HepG2 (cell line): ENCODE measurements around the gene IER2. TPM values are rescaled to one million over a fixed set of nuclear protein-coding genes. Genes with fewer than 3 reads are reported as not detected.

ENCODE experiments used
- AHDC1 ChIP-seq: sonication (generic); formaldehyde crosslinking; IDR thresholded peaks from 2 replicates; pipeline ENCODE4 v1.5.1; 2020; ENCODE audit warnings: mild to moderate bottlenecking, missing genetic modification reagents, borderline replicate concordance
- BRD4 ChIP-seq: sonication (generic); formaldehyde crosslinking; IDR thresholded peaks from 2 replicates; pipeline ENCODE4 v1.4.0; 2020; ENCODE audit warnings: missing genetic modification reagents
- CCAR2 ChIP-seq: fragments of 200-400 bp; formaldehyde crosslinking; optimal IDR thresholded peaks from 2 replicates; pipeline ENCODE3; 2018; ENCODE audit warnings: low read depth, mild to moderate bottlenecking, low read length, moderate library complexity
- CENPT ChIP-seq: sonication (generic); formaldehyde crosslinking; IDR thresholded peaks from 2 replicates; pipeline ENCODE4 v1.8.0; 2022; ENCODE audit warnings: low read depth, mild to moderate bottlenecking, moderate library complexity, missing genetic modification reagents
- CHD2 ChIP-seq: IDR thresholded peaks from 2 replicates; pipeline ENCODE4 v1.6.1; 2011; ENCODE audit warnings: low read depth, low read length, improper control_type of control experiment
- CREBL2 ChIP-seq: sonication (generic); formaldehyde crosslinking; IDR thresholded peaks from 2 replicates; pipeline ENCODE4 v1.8.1; 2023; ENCODE audit warnings: missing genetic modification reagents, mild to moderate bottlenecking, borderline replicate concordance
- GATAD1 ChIP-seq: IDR thresholded peaks from 2 replicates; pipeline ENCODE4 v1.6.1; 2016; ENCODE audit warnings: missing genetic modification reagents, missing compliant biosample characterization
- GPBP1L1 ChIP-seq: sonication (generic); formaldehyde crosslinking; IDR thresholded peaks from 2 replicates; pipeline ENCODE4 v1.5.0; 2020; ENCODE audit warnings: mild to moderate bottlenecking, missing genetic modification reagents
- HCFC1 ChIP-seq: fragments of 150-350 bp; IDR thresholded peaks from 2 replicates; pipeline ENCODE4 v1.6.1; 2014; ENCODE audit warnings: low read depth, low read length
- MXD4 ChIP-seq: IDR thresholded peaks from 2 replicates; pipeline ENCODE4 v1.6.1; 2016; ENCODE audit warnings: mild to moderate bottlenecking, missing biosample characterization, missing genetic modification reagents
- NAIF1 ChIP-seq: sonication (generic); formaldehyde crosslinking; IDR thresholded peaks from 2 replicates; pipeline ENCODE4 v1.5.0; 2020; ENCODE audit warnings: mild to moderate bottlenecking, missing genetic modification reagents, borderline replicate concordance
- RELA ChIP-seq: sonication (generic); formaldehyde crosslinking; IDR thresholded peaks from 2 replicates; pipeline ENCODE4 v1.4.0; 2020; ENCODE audit warnings: missing genetic modification reagents
- ZBTB1 ChIP-seq: sonication (generic); formaldehyde crosslinking; IDR thresholded peaks from 2 replicates; pipeline ENCODE4 v1.4.0; 2020; ENCODE audit warnings: missing genetic modification reagents, borderline replicate concordance
- ZNF101 ChIP-seq: sonication (generic); formaldehyde crosslinking; IDR thresholded peaks from 2 replicates; pipeline ENCODE4 v1.4.0; 2020; ENCODE audit warnings: mild to moderate bottlenecking, low read depth, missing genetic modification reagents, borderline replicate concordance
- ZNF160 ChIP-seq: sonication (generic); formaldehyde crosslinking; IDR thresholded peaks from 2 replicates; pipeline ENCODE4 v1.8.0; 2022; ENCODE audit warnings: mild to moderate bottlenecking, inconsistent platforms, missing genetic modification reagents
- ZNF251 ChIP-seq: sonication (generic); formaldehyde crosslinking; IDR thresholded peaks from 2 replicates; pipeline ENCODE4 v1.9.0; 2021; ENCODE audit warnings: mild to moderate bottlenecking, missing genetic modification reagents
- ZNF687 ChIP-seq: sonication (generic); formaldehyde crosslinking; IDR thresholded peaks from 2 replicates; pipeline ENCODE4 v1.5.1; 2020; ENCODE audit warnings: mild to moderate bottlenecking, missing genetic modification reagents, moderate library complexity
- ZNF782 ChIP-seq: sonication (generic); formaldehyde crosslinking; IDR thresholded peaks from 2 replicates; pipeline ENCODE4 v1.4.0; 2020; ENCODE audit warnings: missing genetic modification reagents, mild to moderate bottlenecking, borderline replicate concordance
- ZSCAN31 ChIP-seq: sonication (generic); formaldehyde crosslinking; IDR thresholded peaks from 2 replicates; pipeline ENCODE4 v1.5.0; 2020; ENCODE audit warnings: low read depth, mild to moderate bottlenecking, missing genetic modification reagents
- polyA plus RNA-seq, 8 experiments: library from polyadenylated mRNA; depleted of rRNA in 3 of 8; stranded (reverse) in 7 of 8; unstranded in 1 of 8; fragments of >200 nt; fragmentation: Illumina TruSeq in 4 of 8; extraction: Trizol in 4 of 8; gene quantifications; 2 replicates each; pipeline versions ENCODE4 v1.2.1 to v1.2.3, GENCODE V29; 2011 to 2016; ENCODE audit warnings: low read depth in 4 of 8, missing spikeins in 1 of 8, mixed read lengths in 1 of 8; ENCODE audit not compliant: insufficient read depth in 1 of 8
- total RNA-seq, 5 experiments: library from RNA; depleted of rRNA; stranded (reverse); fragments of >200 nt; fragmentation: Illumina TruSeq; extraction: Trizol; gene quantifications; 2 replicates each; pipeline ENCODE4 v1.2.3, GENCODE V29; 2016; ENCODE audit warnings: low read depth in 1 of 5

The IER2 gene
- total and polyA plus RNA-seq, 2 of the 13 experiments (the other 11 are each of a cell fraction or from before 2014, with no cell fraction given) = 10.1 to 14.3 TPM

GRCh38 chr19:13117772-13118423 is 32.3 kb upstream of the IER2 start, which contains the start of gene NACC1 (continued):
- TF ChIP-seq CENPT (CRISPR knock-in tag) (no peak), ZSCAN31 (no peak), ZBTB1 (CRISPR knock-in tag) (no peak), ZNF687 (peak; percentile 25; the same call in 1 of the 2 replicates), ZNF101 (no peak), BRD4 (CRISPR knock-in tag) (no peak), HCFC1 (peak; percentile 44; the same call in 1 of the 2 replicates), CREBL2 (no peak), ZNF160 (no peak), ZNF782 (CRISPR knock-in tag) (no peak), RELA (peak; percentile 44; the same call in 1 of the 2 replicates), AHDC1 (CRISPR knock-in tag) (no peak), CCAR2 (no peak), GATAD1 (peak; percentile 84), GPBP1L1 (no peak), ZNF251 (CRISPR knock-in tag) (no peak), CHD2 (no peak), NAIF1 (CRISPR knock-in tag) (no peak), MXD4 (CRISPR knock-in tag) (0 out of 2 replicates have a peak, but pooled peaks have one; percentile 31)
